HG03095 (cell line): ENCODE measurements around the gene IL20RA.
A peak's percentile ranks its signal among the peaks of the same experiment; 100 is the strongest.

ENCODE experiments used
- ATAC-seq: cut with Tn5 transposase; IDR thresholded peaks from one replicate; pipeline ENCODE4 v1.9.1; 2021; ENCODE audit warnings: moderate library complexity; ENCODE audit not compliant: unreplicated experiment

Gene IL20RA

GRCh38 chr6:137046871-137047412, 2.2 kb upstream of the IL20RA start:
- ATAC-seq = no peak

GRCh38 chr6:137045222-137045789, 541 bp upstream of the IL20RA start:
- no peak for ATAC-seq

GRCh38 chr6:137043710-137044365, 927 bp downstream of the IL20RA start:
- no peak for ATAC-seq

- no peak for ATAC-seq
These were observed 4.4 kb downstream of the IL20RA start for GRCh38 chr6:137040393-137040792.

- no peak for ATAC-seq
These were observed 5.8 kb downstream of the IL20RA start for GRCh38 chr6:137039010-137039409.

- ATAC-seq = no peak
These were observed 8.0 kb downstream of the IL20RA start for GRCh38 chr6:137036566-137037300.

- peak; percentile 90 for ATAC-seq
These were observed 10.9 kb downstream of the IL20RA start for GRCh38 chr6:137033828-137034227.

GRCh38 chr6:137031122-137031521, 13.6 kb downstream of the IL20RA start:
- no peak for ATAC-seq

- ATAC-seq = no peak
These were observed 15.9 kb downstream of the IL20RA start for GRCh38 chr6:137028912-137029311.

GRCh38 chr6:137025786-137026730, 18.7 kb downstream of the IL20RA start:
- no peak for ATAC-seq

GRCh38 chr6:137024237-137024990, 20.4 kb downstream of the IL20RA start:
- ATAC-seq = no peak

- ATAC-seq = no peak
These were observed 24.0 kb downstream of the IL20RA start for GRCh38 chr6:137020776-137021175.

- no peak for ATAC-seq
These were observed 25.1 kb downstream of the IL20RA start for GRCh38 chr6:137019476-137020272.

GRCh38 chr6:137017081-137017480, 27.7 kb downstream of the IL20RA start:
- ATAC-seq = no peak

- no peak for ATAC-seq
These were observed 28.4 kb downstream of the IL20RA start for GRCh38 chr6:137016356-137016755.

GRCh38 chr6:137015943-137016342, 28.8 kb downstream of the IL20RA start:
- ATAC-seq = no peak

- no peak for ATAC-seq
These were observed 30.8 kb downstream of the IL20RA start for GRCh38 chr6:137013738-137014602.

GRCh38 chr6:137013031-137013430, 31.7 kb downstream of the IL20RA start:
- no peak for ATAC-seq
